Measurements from ENCODE around the gene ATP1B1. TPM values are rescaled to one million over a fixed set of nuclear protein-coding genes. Genes with fewer than 3 reads are reported as not detected.

Gene ATP1B1
- total RNA-seq, 8 experiments from 2014 or later: 4.6 to 271 (median 153) TPM

GRCh38 chr1:169100651-169101088 is 5.8 kb upstream of the ATP1B1 start:
- in situ Hi-C loops (cut with MboI; ENCODE audit: low pct_unique_long_range_greater_than_20kb in 2 of 9, low sequenced_read_pairs in 9 of 9, unreplicated experiment in 9 of 9): loop anchor here in 5 of 9 experiments (25.0 kb wide), 3 partner anchors 237 to 663 kb away; no protein-coding TSS in a partner anchor
- H3K27ac ChIP-seq: no peak overlapping the region
- H3K4me1 ChIP-seq (replicated peaks in 1 of 2): peaks cover 16 to 31% of the 10 kb centered on the region in 2 donors
- 50 to 100% (median 94%) methylated on average over 1 to 3 of the region's 3 CpGs for WGBS, 10 experiments
- no peak for ATAC-seq (replicated peaks in 6 of 8)
- H3K4me3 ChIP-seq: no peak overlapping the region

- H3K4me1 ChIP-seq (replicated peaks in 1 of 2): peaks cover 16 to 31% of the 10 kb centered on the region in 2 donors
- peak in 6 of 8 experiments; percentile 4 to 29 (median 14) for ATAC-seq (replicated peaks in 6 of 8)
- in situ Hi-C loops (cut with MboI; ENCODE audit: low pct_unique_long_range_greater_than_20kb in 2 of 9, low sequenced_read_pairs in 9 of 9, unreplicated experiment in 9 of 9): loop anchor here in 5 of 9 experiments (25.0 kb wide), 3 partner anchors 235 to 665 kb away; no protein-coding TSS in a partner anchor
- H3K27ac ChIP-seq: peak overlapping the region in 1 of 2 donors; percentile 9
- H3K4me3 ChIP-seq: no peak overlapping the region
- 19 to 80% (median 30%) methylated on average over 1 to 4 of the region's 4 CpGs; no CpG with 5 or more reads in 2 of the 10 experiments for WGBS, 10 experiments
These were observed 3.9 kb upstream of the ATP1B1 start for GRCh38 chr1:169102567-169102966.

GRCh38 chr1:169103002-169103401 is 3.5 kb upstream of the ATP1B1 start:
- in situ Hi-C loops (cut with MboI; ENCODE audit: low pct_unique_long_range_greater_than_20kb in 2 of 9, low sequenced_read_pairs in 9 of 9, unreplicated experiment in 9 of 9): loop anchor here in 5 of 9 experiments (25.0 kb wide), 3 partner anchors 234 to 666 kb away; no protein-coding TSS in a partner anchor
- peak overlapping the region in 1 of 2 donors; percentile 9 for H3K27ac ChIP-seq
- WGBS, 10 experiments: 66 to 100% (median 92%) methylated on average over 1 to 5 of the region's 5 CpGs; no CpG with 5 or more reads in 1 of the 10 experiments
- no peak overlapping the region for H3K4me3 ChIP-seq
- peaks cover 16 to 31% of the 10 kb centered on the region in 2 donors for H3K4me1 ChIP-seq (replicated peaks in 1 of 2)
- no peak for ATAC-seq (replicated peaks in 6 of 8)

GRCh38 chr1:169103480-169103893 is 3.0 kb upstream of the ATP1B1 start:
- Histone ChIP-seq H3K4me3 (no peak overlapping the region), H3K4me1 (replicated peaks in 1 of 2) (peaks cover 16 to 28% of the 10 kb centered on the region in 2 donors), H3K27ac (no peak overlapping the region)
- no peak for ATAC-seq (replicated peaks in 6 of 8)
- in situ Hi-C loops (cut with MboI; ENCODE audit: low pct_unique_long_range_greater_than_20kb in 2 of 9, low sequenced_read_pairs in 9 of 9, unreplicated experiment in 9 of 9): loop anchor here in 5 of 9 experiments (25.0 kb wide), 3 partner anchors 234 to 666 kb away; no protein-coding TSS in a partner anchor
- 17 to 85% (median 60%) methylated on average over 1 to 6 of the region's 6 CpGs; no CpG with 5 or more reads in 3 of the 10 experiments for WGBS, 10 experiments

GRCh38 chr1:169105087-169105433 is 1.4 kb upstream of the ATP1B1 start:
- Histone ChIP-seq H3K27ac (peak overlapping the region; percentile 84 to 94), H3K4me1 (replicated peaks in 1 of 2) (peaks cover 16 to 32% of the 10 kb centered on the region in 2 donors), H3K4me3 (peak overlapping the region; percentile 63 to 99 (median 96))
- 0 to 90% (median 60%) methylated on average over 1 to 6 of the region's 6 CpGs; no CpG with 5 or more reads in 3 of the 10 experiments for WGBS, 10 experiments
- no peak for ATAC-seq (replicated peaks in 6 of 8)
- in situ Hi-C loops (cut with MboI; ENCODE audit: low pct_unique_long_range_greater_than_20kb in 2 of 9, low sequenced_read_pairs in 9 of 9, unreplicated experiment in 9 of 9): loop anchor here in 5 of 9 experiments (25.0 kb wide), 3 partner anchors 232 to 668 kb away; no protein-coding TSS in a partner anchor

GRCh38 chr1:169105434-169106094 is 926 bp upstream of the ATP1B1 start:
- peak; percentile 34 to 67 (median 56) for ATAC-seq (replicated peaks in 6 of 8)
- in situ Hi-C loops (cut with MboI; ENCODE audit: low pct_unique_long_range_greater_than_20kb in 2 of 9, low sequenced_read_pairs in 9 of 9, unreplicated experiment in 9 of 9): loop anchor here in 5 of 9 experiments (25.0 kb wide), 3 partner anchors 232 to 668 kb away; no protein-coding TSS in a partner anchor
- WGBS, 10 experiments: 0 to 27% (median 23%) methylated on average over 4 to 8 of the region's 47 CpGs; no CpG with 5 or more reads in 6 of the 10 experiments
- Histone ChIP-seq H3K4me3 (peak overlapping the region; percentile 63 to 99 (median 96)), H3K27ac (peak overlapping the region; percentile 84 to 94), H3K4me1 (replicated peaks in 1 of 2) (peaks cover 22 to 36% of the 10 kb centered on the region in 2 donors)

GRCh38 chr1:169106921-169107602 is 572 bp downstream of the ATP1B1 start:
- in situ Hi-C loops (cut with MboI; ENCODE audit: low pct_unique_long_range_greater_than_20kb in 2 of 9, low sequenced_read_pairs in 9 of 9, unreplicated experiment in 9 of 9): loop anchor here in 5 of 9 experiments (25.0 kb wide), 3 partner anchors 230 to 670 kb away; no protein-coding TSS in a partner anchor
- peaks cover 32 to 40% of the 10 kb centered on the region in 2 donors for H3K4me1 ChIP-seq (replicated peaks in 1 of 2)
- ATAC-seq (replicated peaks in 6 of 8): peak in 3 of 8 experiments; percentile 1 to 6 (median 2)

GRCh38 chr1:169107603-169108208 is 1.2 kb downstream of the ATP1B1 start:
- H3K4me3 ChIP-seq: peak overlapping the region; percentile 63 to 99 (median 96)
- no peak for ATAC-seq (replicated peaks in 6 of 8)
- WGBS, 10 experiments: 0 to 79% (median 10%) methylated on average over 1 to 9 of the region's 9 CpGs; no CpG with 5 or more reads in 1 of the 10 experiments
- H3K4me1 ChIP-seq (replicated peaks in 1 of 2): peaks cover 27 to 33% of the 10 kb centered on the region in 2 donors
- H3K27ac ChIP-seq: peak overlapping the region; percentile 84 to 94
- in situ Hi-C loops (cut with MboI; ENCODE audit: low pct_unique_long_range_greater_than_20kb in 2 of 9, low sequenced_read_pairs in 9 of 9, unreplicated experiment in 9 of 9): loop anchor here in 5 of 9 experiments (25.0 kb wide), 3 partner anchors 230 to 670 kb away; no protein-coding TSS in a partner anchor

More at GRCh38 chr1:169106921-169107602, 572 bp downstream of the ATP1B1 start:
- WGBS, 10 experiments: 0 to 10% (median 0%) methylated on average over 1 to 21 of the region's 41 CpGs
- Histone ChIP-seq H3K4me3 (peak overlapping the region; percentile 63 to 99 (median 96)), H3K27ac (peak overlapping the region; percentile 84 to 94)

GRCh38 chr1:169108223-169108622 is 1.7 kb downstream of the ATP1B1 start:
- peak overlapping the region; percentile 84 to 94 for H3K27ac ChIP-seq
- WGBS, 10 experiments: 10 to 28% (median 13%) methylated on average over 1 to 2 of the region's 2 CpGs; no CpG with 5 or more reads in 5 of the 10 experiments
- in situ Hi-C loops (cut with MboI; ENCODE audit: low pct_unique_long_range_greater_than_20kb in 2 of 9, low sequenced_read_pairs in 9 of 9, unreplicated experiment in 9 of 9): loop anchor here in 5 of 9 experiments (25.0 kb wide), 3 partner anchors 229 to 671 kb away; no protein-coding TSS in a partner anchor
- peak overlapping the region; percentile 63 to 99 (median 96) for H3K4me3 ChIP-seq
- ATAC-seq (replicated peaks in 6 of 8): no peak
- peaks cover 24 to 28% of the 10 kb centered on the region in 2 donors for H3K4me1 ChIP-seq (replicated peaks in 1 of 2)

GRCh38 chr1:169108863-169109560 is 2.5 kb downstream of the ATP1B1 start:
- in situ Hi-C loops (cut with MboI; ENCODE audit: low pct_unique_long_range_greater_than_20kb in 2 of 9, low sequenced_read_pairs in 9 of 9, unreplicated experiment in 9 of 9): loop anchor here in 5 of 9 experiments (25.0 kb wide), 3 partner anchors 228 to 672 kb away; no protein-coding TSS in a partner anchor
- 30 to 94% (median 57%) methylated on average over 3 to 10 of the region's 10 CpGs for WGBS, 10 experiments
- ATAC-seq (replicated peaks in 6 of 8): peak in 4 of 8 experiments; percentile 6 to 17 (median 11)

GRCh38 chr1:169109561-169110134 is 3.2 kb downstream of the ATP1B1 start:
- peaks cover 24% of the 10 kb centered on the region in 2 donors for H3K4me1 ChIP-seq (replicated peaks in 1 of 2)
- WGBS, 10 experiments: 3 to 90% (median 31%) methylated on average over 1 to 8 of the region's 8 CpGs
- peak in 6 of 8 experiments; percentile 3 to 15 (median 11) for ATAC-seq (replicated peaks in 6 of 8)
- peak overlapping the region; percentile 63 to 99 (median 96) for H3K4me3 ChIP-seq
- H3K27ac ChIP-seq: peak overlapping the region in 1 of 2 donors; percentile 94
- in situ Hi-C loops (cut with MboI; ENCODE audit: low pct_unique_long_range_greater_than_20kb in 2 of 9, low sequenced_read_pairs in 9 of 9, unreplicated experiment in 9 of 9): loop anchor here in 6 of 9 experiments (10.0 to 25.0 kb wide), 4 partner anchors 228 to 672 kb away; no protein-coding TSS in a partner anchor

More at GRCh38 chr1:169108863-169109560, 2.5 kb downstream of the ATP1B1 start:
- H3K4me3 ChIP-seq: peak overlapping the region; percentile 63 to 99 (median 96)
- H3K4me1 ChIP-seq (replicated peaks in 1 of 2): peaks cover 24% of the 10 kb centered on the region in 2 donors
- H3K27ac ChIP-seq: peak overlapping the region; percentile 84 to 94

All from motor neuron (in vitro differentiated cells).